ENCODE data around the gene DNAJC7.

DNA sequence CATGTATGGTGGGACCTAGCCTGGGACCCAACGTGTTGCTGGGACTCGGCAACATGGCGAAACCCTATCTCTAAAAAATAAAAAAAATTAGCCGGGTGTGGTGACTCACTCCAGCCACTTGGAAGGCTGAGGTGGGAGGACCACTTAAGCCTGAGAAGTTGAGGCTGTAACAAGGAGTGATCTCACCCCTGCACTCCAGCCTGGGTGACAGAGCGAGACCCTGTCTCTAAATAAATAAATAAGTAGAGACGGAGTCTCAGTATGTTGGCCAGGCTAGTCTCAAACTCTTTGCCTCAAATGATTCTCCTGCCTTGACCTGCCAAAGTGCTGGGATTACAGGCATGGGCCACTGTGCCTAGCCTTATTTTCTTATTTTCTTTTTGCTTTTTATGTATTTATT, 60.7 kb downstream of the DNAJC7 start:
- TF ChIP-seq, protein P1, sequence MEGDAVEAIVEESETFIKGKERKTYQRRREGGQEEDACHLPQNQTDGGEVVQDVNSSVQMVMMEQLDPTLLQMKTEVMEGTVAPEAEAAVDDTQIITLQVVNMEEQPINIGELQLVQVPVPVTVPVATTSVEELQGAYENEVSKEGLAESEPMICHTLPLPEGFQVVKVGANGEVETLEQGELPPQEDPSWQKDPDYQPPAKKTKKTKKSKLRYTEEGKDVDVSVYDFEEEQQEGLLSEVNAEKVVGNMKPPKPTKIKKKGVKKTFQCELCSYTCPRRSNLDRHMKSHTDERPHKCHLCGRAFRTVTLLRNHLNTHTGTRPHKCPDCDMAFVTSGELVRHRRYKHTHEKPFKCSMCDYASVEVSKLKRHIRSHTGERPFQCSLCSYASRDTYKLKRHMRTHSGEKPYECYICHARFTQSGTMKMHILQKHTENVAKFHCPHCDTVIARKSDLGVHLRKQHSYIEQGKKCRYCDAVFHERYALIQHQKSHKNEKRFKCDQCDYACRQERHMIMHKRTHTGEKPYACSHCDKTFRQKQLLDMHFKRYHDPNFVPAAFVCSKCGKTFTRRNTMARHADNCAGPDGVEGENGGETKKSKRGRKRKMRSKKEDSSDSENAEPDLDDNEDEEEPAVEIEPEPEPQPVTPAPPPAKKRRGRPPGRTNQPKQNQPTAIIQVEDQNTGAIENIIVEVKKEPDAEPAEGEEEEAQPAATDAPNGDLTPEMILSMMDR (IDR thresholded peaks at IDR 0.05; ENCODE audit: insufficient read depth, low read length, poor library complexity, severe bottlenecking) = no peak
- TF ChIP-seq EZH2phosphoT487 (conservative IDR thresholded peaks at IDR 0.05; ENCODE audit: low read length) = no peak
